Testis (tissue), 3 donors: ENCODE measurements around the gene CHIT1. TPM values are rescaled to one million over a fixed set of nuclear protein-coding genes. Genes with fewer than 3 reads are reported as not detected.

Experiments used
- DNase-seq: peaks from one replicate; pipeline ENCODE4 v3.0.0-alpha.2; 2019
- H3K27ac ChIP-seq, 2 donors: fragments of 200-600 bp; sonication (generic); one replicate each; pipeline ENCODE4 v1.5.1; 2019
- H3K27me3 ChIP-seq: fragments of 200-600 bp; sonication (generic); one replicate; pipeline ENCODE4 v1.5.1; 2019
- H3K36me3 ChIP-seq: fragments of 200-600 bp; sonication (generic); one replicate; pipeline ENCODE4 v1.5.1; 2017; ENCODE audit warnings: low read depth; ENCODE audit errors: missing control alignments
- H3K4me1 ChIP-seq: fragments of 200-600 bp; sonication (generic); one replicate; pipeline ENCODE4 v1.5.1; 2019
- H3K4me3 ChIP-seq, 2 donors: fragments of 200-600 bp; sonication (generic); one replicate each; pipeline ENCODE4 v1.5.1; 2017 to 2019
- H3K9me3 ChIP-seq: fragments of 200-600 bp; sonication (generic); one replicate; pipeline ENCODE4 v1.5.1; 2017
- CTCF ChIP-seq, 3 experiments: fragments of 450-650 bp in 2 of 3; fragments of 200-600 bp in 1 of 3; sonication (generic) in 1 of 3; IDR thresholded peaks; one replicate each; pipeline ENCODE4 v1.5.1; 2016 to 2019; ENCODE audit warnings: antibody characterized with exemption in 3 of 3, mild to moderate bottlenecking in 2 of 3, moderate library complexity in 1 of 3
- POLR2A ChIP-seq: fragments of 450-650 bp; IDR thresholded peaks from one replicate; pipeline ENCODE4 v1.6.1; 2017; ENCODE audit warnings: antibody characterized with exemption, mild to moderate bottlenecking, moderate library complexity
- WGBS, 2 donors: methylation state at CpG; one replicate each; pipeline ENCODE4 v1.1.5; 2018; 5-methylcytosine and 5-hydroxymethylcytosine counted together
- intact Hi-C: fragments of 100-400 bp; cut with DNase I; formaldehyde crosslinking; loops from one replicate; pipeline ENCODE4 v1.15.1; 2023; ENCODE audit warnings: low total_unique reads
- polyA plus RNA-seq: library from polyadenylated mRNA; stranded (reverse); fragments of 350-450 nt; fragmentation: Illumina TruSeq; extraction: RNeasy Lipid Tissue Mini Kit (QIAGEN cat#74804); gene quantifications from one replicate; pipeline ENCODE4 v1.2.3, GENCODE V29; 2014; ENCODE audit warnings: low read depth, low replicate concordance; ENCODE audit not compliant: insufficient read depth
- total RNA-seq, 2 donors: library from RNA; depleted of rRNA; stranded (reverse); fragments of >200 nt; gene quantifications; one replicate each; pipeline ENCODE4 v1.2.3, GENCODE V29; 2016

Gene CHIT1
- total and polyA plus RNA-seq, 3 donors from 2014 or later, result 0.08 to 9.9 (median 0.62) TPM

- 74 to 91% methylated on average over 10 of the region's 10 CpGs for WGBS, 2 donors
Measured at GRCh38 chr1:203179667-203180005, 49.8 kb downstream of the CHIT1 start.

GRCh38 chr1:203178821-203179666, 50.4 kb downstream of the CHIT1 start:
- intact Hi-C loops, result no loop called here
- Histone ChIP-seq H3K4me3 (no peak overlapping the region), H3K27ac (no peak overlapping the region), H3K36me3 (no peaks in the 10 kb centered on the region), H3K4me1 (peaks cover 26% of the 10 kb centered on the region), H3K27me3 (no peaks in the 10 kb centered on the region), H3K9me3 (no peaks in the 10 kb centered on the region)
- no peak for DNase-seq
- WGBS, 2 donors, result 87 to 94% methylated on average over 13 to 14 of the region's 14 CpGs
- TF ChIP-seq POLR2A (no peak), CTCF (IDR thresholded peaks at IDR 0.05) (no peak)

More at GRCh38 chr1:203179667-203180005, 49.8 kb downstream of the CHIT1 start:
- TF ChIP-seq POLR2A, result no peak
- no peak for TF ChIP-seq CTCF (IDR thresholded peaks at IDR 0.05)
- Histone ChIP-seq H3K27me3 (no peaks in the 10 kb centered on the region), H3K9me3 (no peaks in the 10 kb centered on the region), H3K4me1 (peaks cover 26% of the 10 kb centered on the region), H3K36me3 (no peaks in the 10 kb centered on the region), H3K27ac (no peak overlapping the region), H3K4me3 (no peak overlapping the region)
- DNase-seq, result no peak
- intact Hi-C loops, result no loop called here

- H3K4me1 ChIP-seq, result peaks cover 31% of the 10 kb centered on the region
- no peak overlapping the region for H3K4me3 ChIP-seq
- no peaks in the 10 kb centered on the region for H3K36me3 ChIP-seq
- no peaks in the 10 kb centered on the region for H3K27me3 ChIP-seq
- intact Hi-C loops, result no loop called here
- no peaks in the 10 kb centered on the region for H3K9me3 ChIP-seq
- DNase-seq, result no peak
- WGBS, 2 donors, result 73 to 91% methylated on average over 5 of the region's 5 CpGs
- H3K27ac ChIP-seq, result no peak overlapping the region
- TF ChIP-seq POLR2A (no peak), CTCF (IDR thresholded peaks at IDR 0.05) (no peak)
Measured at GRCh38 chr1:203178083-203178482, 51.4 kb downstream of the CHIT1 start.

- Histone ChIP-seq H3K36me3 (no peaks in the 10 kb centered on the region), H3K4me1 (peaks cover 36% of the 10 kb centered on the region), H3K27ac (no peak overlapping the region), H3K9me3 (no peaks in the 10 kb centered on the region), H3K27me3 (no peaks in the 10 kb centered on the region), H3K4me3 (no peak overlapping the region)
- intact Hi-C loops, result no loop called here
- TF ChIP-seq CTCF (IDR thresholded peaks at IDR 0.05), result no peak
- TF ChIP-seq POLR2A, result no peak
- no peak for DNase-seq
- 38 to 40% methylated on average over 8 to 9 of the region's 9 CpGs for WGBS, 2 donors
Measured at GRCh38 chr1:203177470-203178039, 51.9 kb downstream of the CHIT1 start.
